Measurements from ENCODE around the gene KIF5B. TPM values are rescaled to one million over a fixed set of nuclear protein-coding genes. Genes with fewer than 3 reads are reported as not detected.

The KIF5B gene
- total and polyA plus RNA-seq, 2 of the 4 experiments (the other 2 are of a cell fraction), result 33.5 to 68.5 TPM

- Histone ChIP-seq H3K14ac (replicated peaks; ENCODE audit: low read depth, low read length) (no peak overlapping the region), H4K20me1 (ENCODE audit: insufficient read depth, low read length) (peaks cover 4% of the 10 kb centered on the region; the same call in 1 of the 2 replicates), H3K23ac (ENCODE audit: low read depth, low read length) (peak overlapping the region; percentile 20; the same call in 1 of the 2 replicates), H3K4me2 (ENCODE audit: low read depth, low read length) (no peak overlapping the region), H3K79me1 (ENCODE audit: low read depth in 1 of 2, low read length in 2 of 2) (peaks cover 0 to 11% of the 10 kb centered on the region in 2 experiments; a peak in 1 of 4 replicates), H3K9me3 (ENCODE audit: control insufficient read depth, insufficient read depth, low read length) (no peaks in the 10 kb centered on the region), H3K18ac (ENCODE audit: low read depth, low read length) (no peak overlapping the region), H3K9me1 (ENCODE audit: insufficient read depth, low read length) (peaks cover 6% of the 10 kb centered on the region), H2AFZ (replicated peaks; ENCODE audit: low read length, poor library complexity) (no peak overlapping the region), H2AK5ac (ENCODE audit: low read depth, low read length) (no peak overlapping the region), H3K36me3 (ENCODE audit: control insufficient read depth, insufficient read depth, low read length) (peaks cover 12% of the 10 kb centered on the region), H3K4ac (ENCODE audit: low read depth, low read length) (no peak overlapping the region; the same call in 1 of the 2 replicates), H3K56ac (ENCODE audit: extremely low read depth, insufficient read depth, low read length) (no peak overlapping the region), H3K27ac (ENCODE audit: insufficient read depth, low read length) (no peak overlapping the region), H2AK9ac (replicated peaks; ENCODE audit: low read depth, low read length, poor library complexity) (no peak overlapping the region), H2BK20ac (ENCODE audit: low read depth, low read length) (no peak overlapping the region), H2BK120ac (ENCODE audit: low read depth, low read length) (no peak overlapping the region), H2BK5ac (ENCODE audit: low read depth, low read length, poor library complexity, severe bottlenecking) (no peak overlapping the region), H3K9ac (ENCODE audit: low read depth, low read length) (no peak overlapping the region), H3K4me3 (ENCODE audit: insufficient read depth, low read depth, low read length) (no peak overlapping the region), H4K5ac (ENCODE audit: low read depth, low read length) (no peak overlapping the region), H4K91ac (ENCODE audit: insufficient read depth, low read depth, low read length) (no peak overlapping the region), H3K27me3 (ENCODE audit: control insufficient read depth, insufficient read depth, low read length) (no peaks in the 10 kb centered on the region), H3K4me1 (ENCODE audit: control insufficient read depth, insufficient read depth, low read length) (peaks cover 3% of the 10 kb centered on the region; the same call in 1 of the 2 replicates), H4K8ac (ENCODE audit: low read depth in 2 of 2, low read length in 2 of 2) (no peak overlapping the region), H2BK15ac (ENCODE audit: low read depth, low read length) (no peak overlapping the region)
- TF ChIP-seq FOS (IDR thresholded peaks at IDR 0.05; ENCODE audit: low read depth, low read length) (no peak), NFE2L2 (IDR thresholded peaks at IDR 0.05; ENCODE audit: low read depth, low read length) (no peak), RFX5 (IDR thresholded peaks at IDR 0.05; ENCODE audit: low read depth, low read length) (no peak), RAD21 (IDR thresholded peaks at IDR 0.05; ENCODE audit: low read length) (no peak), MAFK (IDR thresholded peaks at IDR 0.05; ENCODE audit: low read depth, low read length) (no peak), RCOR1 (IDR thresholded peaks at IDR 0.05; ENCODE audit: insufficient replicate concordance, low read length) (no peak), CHD1 (IDR thresholded peaks at IDR 0.05; ENCODE audit: low read depth, low read length) (no peak), MAZ (IDR thresholded peaks at IDR 0.05; ENCODE audit: borderline replicate concordance, low read depth, low read length) (no peak), MXI1 (IDR thresholded peaks at IDR 0.05; ENCODE audit: borderline replicate concordance, low read depth, low read length) (no peak), POLR2A (IDR thresholded peaks at IDR 0.05; ENCODE audit: low read depth, low read length) (no peak), CEBPB (IDR thresholded peaks at IDR 0.05; ENCODE audit: low read depth, low read length) (no peak), ELK1 (IDR thresholded peaks at IDR 0.05; ENCODE audit: borderline replicate concordance, low read depth, low read length) (no peak), CTCF (conservative IDR thresholded peaks at IDR 0.05; ENCODE audit: low read depth, low read length) (no peak), USF2 (IDR thresholded peaks at IDR 0.05; ENCODE audit: low read depth, low read length) (no peak), SMC3 (IDR thresholded peaks at IDR 0.05; ENCODE audit: low read depth, low read length) (no peak), BHLHE40 (IDR thresholded peaks at IDR 0.05; ENCODE audit: low read depth, low read length) (no peak)
- BruUV-seq (replicated peaks), result no TSS peak
- in situ Hi-C loops (cut with MboI; ENCODE audit: low sequenced_read_pairs), result no loop called here
- POLR2A ChIA-PET (ENCODE audit: unreplicated experiment), result no interaction called here
- ATAC-seq (ENCODE audit: low read depth) (peak; percentile 13; the same call in 1 of the 2 replicates), DNase-seq (no peak)
- intact Hi-C loops (cut with micrococcal nuclease), result loop anchor here (2.0 to 10.0 kb wide), 2 partner anchors 141 to 1279 kb away; no protein-coding TSS in a partner anchor
- dilution Hi-C loops (cut with HindIII; ENCODE audit: low sequenced_read_pairs, unreplicated experiment), result no loop called here
- CTCF ChIA-PET, result no interaction called here
- 57% methylated on average over 1 of the region's 3 CpGs; no CpG with 5 or more reads in 1 of the 2 experiments for WGBS, 2 experiments (ENCODE audit: extremely low coverage in 2 of 2, insufficient read length in 1 of 2)
Measured at GRCh38 chr10:32004161-32004591, 52.0 kb downstream of the KIF5B start.
